ENCODE results near the gene NARS2.

Gene NARS2

DNA sequence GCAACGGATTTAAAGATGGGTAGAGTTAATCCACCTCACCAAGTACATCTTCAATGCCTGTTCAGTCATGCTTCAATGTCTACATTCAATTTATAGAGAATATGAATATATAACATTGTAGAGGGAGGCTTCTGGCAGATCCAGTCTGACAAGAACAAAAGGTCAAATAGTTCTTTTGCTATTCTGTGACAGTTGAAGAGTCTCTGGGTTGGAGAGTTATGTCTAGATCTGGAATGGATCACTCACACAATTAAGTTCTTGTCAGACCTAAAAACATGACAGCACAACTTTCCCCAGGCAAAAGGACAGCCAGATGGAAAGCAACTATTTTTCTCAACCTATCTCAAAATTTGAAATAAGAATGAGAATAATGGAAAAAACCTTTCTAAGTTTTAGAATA is 141.7 kb downstream of the NARS2 start:
- no peaks in the 10 kb centered on the region; the same call in 1 of the 2 replicates for H3F3A ChIP-seq (ENCODE audit: insufficient read depth, low read length)
- H3K79me2 ChIP-seq (ENCODE audit: insufficient read depth, low read length), result no peaks in the 10 kb centered on the region
- H3K4me1 ChIP-seq (ENCODE audit: insufficient read depth, low read length, severe bottlenecking), result peaks cover 4% of the 10 kb centered on the region
- no peaks in the 10 kb centered on the region for H3K9me2 ChIP-seq (ENCODE audit: low read depth, low read length)
- TF ChIP-seq EZH2 (IDR thresholded peaks at IDR 0.05; ENCODE audit: borderline replicate concordance, low read length), result no peak
- TF ChIP-seq, protein P1, sequence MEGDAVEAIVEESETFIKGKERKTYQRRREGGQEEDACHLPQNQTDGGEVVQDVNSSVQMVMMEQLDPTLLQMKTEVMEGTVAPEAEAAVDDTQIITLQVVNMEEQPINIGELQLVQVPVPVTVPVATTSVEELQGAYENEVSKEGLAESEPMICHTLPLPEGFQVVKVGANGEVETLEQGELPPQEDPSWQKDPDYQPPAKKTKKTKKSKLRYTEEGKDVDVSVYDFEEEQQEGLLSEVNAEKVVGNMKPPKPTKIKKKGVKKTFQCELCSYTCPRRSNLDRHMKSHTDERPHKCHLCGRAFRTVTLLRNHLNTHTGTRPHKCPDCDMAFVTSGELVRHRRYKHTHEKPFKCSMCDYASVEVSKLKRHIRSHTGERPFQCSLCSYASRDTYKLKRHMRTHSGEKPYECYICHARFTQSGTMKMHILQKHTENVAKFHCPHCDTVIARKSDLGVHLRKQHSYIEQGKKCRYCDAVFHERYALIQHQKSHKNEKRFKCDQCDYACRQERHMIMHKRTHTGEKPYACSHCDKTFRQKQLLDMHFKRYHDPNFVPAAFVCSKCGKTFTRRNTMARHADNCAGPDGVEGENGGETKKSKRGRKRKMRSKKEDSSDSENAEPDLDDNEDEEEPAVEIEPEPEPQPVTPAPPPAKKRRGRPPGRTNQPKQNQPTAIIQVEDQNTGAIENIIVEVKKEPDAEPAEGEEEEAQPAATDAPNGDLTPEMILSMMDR (IDR thresholded peaks at IDR 0.05; ENCODE audit: low read length), result no peak
- no peak overlapping the region for H2AFZ ChIP-seq (ENCODE audit: low read length)
- no peak overlapping the region for H3K27ac ChIP-seq (ENCODE audit: low read depth, low read length, poor library complexity, severe bottlenecking)
- H3K9me3 ChIP-seq (ENCODE audit: low read length), result no peaks in the 10 kb centered on the region
- H3K36me3 ChIP-seq (ENCODE audit: insufficient read depth, low read length), result no peaks in the 10 kb centered on the region
- no peak overlapping the region for H3K4me3 ChIP-seq (ENCODE audit: low read depth, low read length, poor library complexity, severe bottlenecking)
- H3K27me3 ChIP-seq (ENCODE audit: insufficient read depth, low read length), result no peaks in the 10 kb centered on the region
- no peak overlapping the region for H3K4me2 ChIP-seq (ENCODE audit: low read length)
- no peak overlapping the region for H3K9ac ChIP-seq (ENCODE audit: low read length)
- no peaks in the 10 kb centered on the region for H4K20me1 ChIP-seq (ENCODE audit: insufficient read depth, low read length)

DNA sequence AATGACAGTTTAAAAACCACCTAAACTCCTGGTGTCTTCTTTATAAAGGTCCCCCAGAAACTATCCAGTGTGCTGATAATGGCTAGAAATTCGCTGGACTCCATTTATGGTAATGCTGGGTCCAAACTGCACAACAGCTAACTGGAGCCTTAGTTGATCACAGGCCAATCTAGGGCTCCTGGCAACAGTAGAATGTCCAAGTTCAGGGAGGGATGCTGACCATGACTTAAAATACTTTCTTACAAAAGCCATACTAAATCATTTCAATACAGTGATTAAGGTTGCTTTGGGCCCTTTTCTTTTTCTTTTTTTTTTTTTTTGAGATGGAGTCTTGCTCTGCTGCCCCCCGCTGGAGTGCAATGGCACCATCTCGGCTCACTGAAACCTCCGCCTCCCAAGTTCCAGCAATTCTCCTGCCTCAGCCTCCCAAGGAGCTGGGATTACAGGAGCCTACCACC is 142.6 kb downstream of the NARS2 start:
- Histone ChIP-seq H3K4me3 (ENCODE audit: low read depth, low read length, poor library complexity, severe bottlenecking) (no peak overlapping the region), H3K9me3 (ENCODE audit: low read length) (no peaks in the 10 kb centered on the region), H3K9ac (ENCODE audit: low read length) (no peak overlapping the region), H3K4me1 (ENCODE audit: insufficient read depth, low read length, severe bottlenecking) (peaks cover 8% of the 10 kb centered on the region), H3K27me3 (ENCODE audit: insufficient read depth, low read length) (no peaks in the 10 kb centered on the region), H3K27ac (ENCODE audit: low read depth, low read length, poor library complexity, severe bottlenecking) (no peak overlapping the region), H3K36me3 (ENCODE audit: insufficient read depth, low read length) (no peaks in the 10 kb centered on the region), H3F3A (ENCODE audit: insufficient read depth, low read length) (no peaks in the 10 kb centered on the region; the same call in 1 of the 2 replicates), H3K79me2 (ENCODE audit: insufficient read depth, low read length) (no peaks in the 10 kb centered on the region), H3K9me2 (ENCODE audit: low read depth, low read length) (no peaks in the 10 kb centered on the region), H2AFZ (ENCODE audit: low read length) (no peak overlapping the region), H4K20me1 (ENCODE audit: insufficient read depth, low read length) (no peaks in the 10 kb centered on the region), H3K4me2 (ENCODE audit: low read length) (no peak overlapping the region)
- TF ChIP-seq, protein P1 (IDR thresholded peaks at IDR 0.05; ENCODE audit: low read length), result peak; percentile 35; the same call in 1 of the 2 replicates
- TF ChIP-seq EZH2 (IDR thresholded peaks at IDR 0.05; ENCODE audit: borderline replicate concordance, low read length), result no peak

DNA sequence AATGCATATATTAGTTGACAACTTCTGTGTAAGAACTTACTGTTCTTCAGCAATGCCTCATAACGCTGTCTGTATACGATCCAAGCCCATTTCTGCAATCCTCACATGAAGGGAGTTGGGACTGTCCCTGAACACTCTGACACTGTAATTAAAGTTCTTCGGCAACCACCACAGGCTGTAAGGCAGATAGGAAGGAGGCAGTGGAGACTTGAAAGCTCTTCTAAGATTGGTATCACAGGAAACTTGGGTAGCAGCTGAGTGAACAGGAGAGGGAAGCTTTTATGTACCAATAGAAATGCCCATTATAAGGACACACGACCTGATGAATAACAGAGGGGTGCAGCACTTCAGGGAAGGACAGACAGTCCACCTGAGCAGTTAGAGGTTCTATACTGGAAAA is 145.0 kb downstream of the NARS2 start:
- H3F3A ChIP-seq (ENCODE audit: insufficient read depth, low read length), result no peaks in the 10 kb centered on the region; the same call in 1 of the 2 replicates
- H3K9ac ChIP-seq (ENCODE audit: low read length), result no peak overlapping the region
- no peaks in the 10 kb centered on the region for H3K27me3 ChIP-seq (ENCODE audit: insufficient read depth, low read length)
- H4K20me1 ChIP-seq (ENCODE audit: insufficient read depth, low read length), result no peaks in the 10 kb centered on the region
- H3K4me2 ChIP-seq (ENCODE audit: low read length), result no peak overlapping the region
- peaks cover 14% of the 10 kb centered on the region for H3K4me1 ChIP-seq (ENCODE audit: insufficient read depth, low read length, severe bottlenecking)
- TF ChIP-seq EZH2 (IDR thresholded peaks at IDR 0.05; ENCODE audit: borderline replicate concordance, low read length), result no peak
- TF ChIP-seq, protein P1 (IDR thresholded peaks at IDR 0.05; ENCODE audit: low read length), result no peak
- no peak overlapping the region for H3K27ac ChIP-seq (ENCODE audit: low read depth, low read length, poor library complexity, severe bottlenecking)
- no peaks in the 10 kb centered on the region for H3K9me2 ChIP-seq (ENCODE audit: low read depth, low read length)
- no peaks in the 10 kb centered on the region for H3K36me3 ChIP-seq (ENCODE audit: insufficient read depth, low read length)
- no peak overlapping the region for H2AFZ ChIP-seq (ENCODE audit: low read length)
- H3K4me3 ChIP-seq (ENCODE audit: low read depth, low read length, poor library complexity, severe bottlenecking), result no peak overlapping the region
- no peaks in the 10 kb centered on the region for H3K79me2 ChIP-seq (ENCODE audit: insufficient read depth, low read length)
- no peaks in the 10 kb centered on the region for H3K9me3 ChIP-seq (ENCODE audit: low read length)
